Epithelial cell of esophagus (primary cell): ENCODE data around the gene CDKL2.

ENCODE experiments used
- DNase-seq: peaks from one replicate; pipeline ENCODE4 v3.0.0; 2010; ENCODE audit warnings: low read depth
- H3K4me3 ChIP-seq: 2 replicates; pipeline ENCODE4 v1.5.1; 2011; ENCODE audit warnings: mild to moderate bottlenecking, low read length, control low read depth
- CTCF ChIP-seq: IDR thresholded peaks from 2 replicates; pipeline ENCODE4 v1.5.1; 2011; ENCODE audit warnings: low read depth, mild to moderate bottlenecking, low read length, control low read depth, inconsistent platforms; ENCODE audit not compliant: insufficient read depth; ENCODE audit errors: missing control alignments

CDKL2 gene

GRCh38 chr4:75596061-75596460 is 34.3 kb downstream of the CDKL2 start:
- no peak overlapping the region for H3K4me3 ChIP-seq
- TF ChIP-seq CTCF: no peak
- no peak for DNase-seq

- DNase-seq: no peak
- H3K4me3 ChIP-seq: no peak overlapping the region
- TF ChIP-seq CTCF: no peak
Measured at GRCh38 chr4:75593393-75593792, 36.9 kb downstream of the CDKL2 start.

- no peak overlapping the region for H3K4me3 ChIP-seq
- no peak for DNase-seq
- no peak for TF ChIP-seq CTCF
Measured at GRCh38 chr4:75584067-75584466, 46.3 kb downstream of the CDKL2 start.

- no peak for DNase-seq
- no peak for TF ChIP-seq CTCF
- H3K4me3 ChIP-seq: no peak overlapping the region
Measured at GRCh38 chr4:75567725-75568124, 62.6 kb downstream of the CDKL2 start.

GRCh38 chr4:75566911-75567310 is 63.4 kb downstream of the CDKL2 start:
- DNase-seq: no peak
- H3K4me3 ChIP-seq: no peak overlapping the region
- TF ChIP-seq CTCF: no peak

- no peak for DNase-seq
- no peak for TF ChIP-seq CTCF
- H3K4me3 ChIP-seq: no peak overlapping the region
Measured at GRCh38 chr4:75565481-75565880, 64.8 kb downstream of the CDKL2 start.

- no peak for TF ChIP-seq CTCF
- DNase-seq: no peak
- no peak overlapping the region for H3K4me3 ChIP-seq
Measured at GRCh38 chr4:75564023-75564422, 66.3 kb downstream of the CDKL2 start.
